GM18861 (cell line): Measurements from ENCODE around the gene DPYD.
A peak's percentile ranks its signal among the peaks of the same experiment; 100 is the strongest.

Experiments
- ATAC-seq: cut with Tn5 transposase; IDR thresholded peaks from one replicate; pipeline ENCODE4 v1.9.1; 2021; ENCODE audit not compliant: unreplicated experiment

The DPYD gene

DNA sequence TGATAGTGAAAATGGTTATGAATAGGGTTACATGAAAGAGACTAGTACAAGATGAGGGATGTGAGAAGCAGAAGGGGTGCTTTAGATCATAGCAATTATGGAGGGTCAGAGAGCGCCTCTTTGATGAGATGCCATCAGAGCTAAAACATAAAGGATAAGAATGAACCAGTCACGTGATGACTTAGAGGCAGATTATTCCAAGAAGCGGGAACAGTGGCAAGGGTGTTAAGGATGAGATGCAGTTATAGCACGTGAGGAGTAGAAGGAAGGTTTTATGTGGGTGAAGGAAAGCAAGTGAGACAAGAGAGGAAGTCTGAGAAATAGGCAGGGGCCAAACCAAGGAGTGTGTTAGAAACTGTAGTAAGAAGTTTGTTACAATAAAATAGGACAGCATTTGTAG, 360.1 kb downstream of the DPYD start:
- ATAC-seq: no peak

GRCh38 chr1:97553971-97554370, 366.9 kb downstream of the DPYD start:
- no peak for ATAC-seq

- ATAC-seq: no peak
Measured at GRCh38 chr1:97551113-97551512, 369.7 kb downstream of the DPYD start.

DNA sequence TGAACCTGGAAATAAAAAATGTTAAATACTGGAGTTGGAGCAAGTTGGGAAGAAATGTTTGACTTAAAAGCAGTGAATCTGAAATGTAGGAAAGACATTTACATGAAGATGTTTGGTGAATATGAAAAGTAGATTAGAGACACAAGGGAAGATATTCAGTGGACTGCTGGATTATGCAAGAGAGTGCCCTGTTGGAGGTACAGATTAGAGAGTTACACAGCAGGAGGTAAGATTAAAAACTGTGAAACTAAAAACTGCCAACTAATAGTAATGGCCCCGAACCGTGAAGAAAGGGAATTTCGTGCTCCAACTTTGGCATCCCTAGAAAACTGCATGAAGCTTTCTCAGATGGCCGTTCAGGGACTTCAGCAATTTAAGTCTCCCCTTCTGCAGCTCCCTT, 375.4 kb downstream of the DPYD start:
- no peak for ATAC-seq

DNA sequence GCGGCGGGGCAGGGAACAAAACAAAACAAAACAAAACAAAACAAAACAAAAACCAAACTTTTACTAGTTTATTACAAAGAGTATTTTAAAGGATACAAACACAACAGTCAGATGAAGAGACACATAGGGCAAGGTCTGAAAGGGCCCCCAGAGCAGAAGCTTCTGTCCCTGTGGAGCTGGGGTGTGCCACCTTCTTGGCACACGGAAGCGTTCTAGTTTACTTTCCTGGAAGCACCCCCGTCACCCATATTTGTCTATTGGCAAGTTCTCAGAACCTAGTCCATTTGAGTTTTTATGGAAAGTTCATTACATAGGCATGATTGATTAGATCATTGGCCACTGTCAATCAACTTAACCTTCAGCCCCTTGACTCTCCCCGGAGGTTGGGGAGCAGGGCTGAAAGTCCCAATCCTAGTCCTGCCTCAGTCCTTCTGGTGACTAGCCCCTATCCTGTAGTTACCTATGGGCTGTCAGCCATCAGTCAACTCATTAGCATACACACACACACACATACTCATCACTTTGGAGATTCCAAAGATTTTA, 380.4 kb downstream of the DPYD start:
- no peak for ATAC-seq

DNA sequence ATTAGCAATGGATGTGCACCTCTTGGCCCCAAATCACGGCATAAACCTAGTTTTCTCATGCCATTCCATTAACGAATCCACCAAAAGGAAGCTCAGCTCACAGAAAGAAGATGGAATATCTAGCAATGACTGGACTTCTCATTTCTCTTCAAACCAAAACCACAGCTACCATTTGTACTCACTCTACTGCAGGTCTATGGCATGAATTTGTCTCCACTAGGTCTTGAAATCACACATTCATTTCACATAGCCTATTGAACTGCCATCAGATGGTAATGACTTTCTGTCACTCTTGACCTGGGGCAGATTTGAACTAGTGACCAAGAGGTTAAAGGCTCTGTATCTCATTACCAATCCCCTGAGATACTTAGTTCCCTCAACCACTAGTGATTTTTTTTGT, 382.7 kb downstream of the DPYD start:
- ATAC-seq: peak; percentile 43

GRCh38 chr1:97533358-97533757, 387.5 kb downstream of the DPYD start:
- no peak for ATAC-seq

DNA sequence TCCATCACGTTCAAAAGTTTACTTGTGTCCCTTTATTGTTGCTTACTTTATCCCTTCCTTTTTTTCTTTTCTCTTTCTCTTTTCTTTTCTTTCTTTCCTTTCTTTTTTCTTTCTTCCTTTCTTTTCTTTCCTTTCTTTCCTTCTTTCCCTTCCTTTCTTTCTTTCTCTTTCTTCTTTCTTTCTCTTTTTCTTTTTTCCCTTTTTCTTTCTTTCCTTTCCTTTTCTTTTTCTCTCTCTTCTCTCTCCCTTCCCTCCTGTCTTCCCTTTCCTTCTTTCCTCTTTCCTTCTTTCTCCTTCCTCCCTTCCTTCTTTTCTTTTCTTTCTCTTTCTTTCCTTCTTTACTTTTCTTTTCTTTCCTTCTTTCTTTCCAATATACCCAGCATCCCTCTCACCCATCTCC, 391.2 kb downstream of the DPYD start:
- ATAC-seq: no peak

- no peak for ATAC-seq
Measured at GRCh38 chr1:97524211-97524610, 396.6 kb downstream of the DPYD start.

- ATAC-seq: no peak
Measured at GRCh38 chr1:97516588-97516987, 404.2 kb downstream of the DPYD start.

DNA sequence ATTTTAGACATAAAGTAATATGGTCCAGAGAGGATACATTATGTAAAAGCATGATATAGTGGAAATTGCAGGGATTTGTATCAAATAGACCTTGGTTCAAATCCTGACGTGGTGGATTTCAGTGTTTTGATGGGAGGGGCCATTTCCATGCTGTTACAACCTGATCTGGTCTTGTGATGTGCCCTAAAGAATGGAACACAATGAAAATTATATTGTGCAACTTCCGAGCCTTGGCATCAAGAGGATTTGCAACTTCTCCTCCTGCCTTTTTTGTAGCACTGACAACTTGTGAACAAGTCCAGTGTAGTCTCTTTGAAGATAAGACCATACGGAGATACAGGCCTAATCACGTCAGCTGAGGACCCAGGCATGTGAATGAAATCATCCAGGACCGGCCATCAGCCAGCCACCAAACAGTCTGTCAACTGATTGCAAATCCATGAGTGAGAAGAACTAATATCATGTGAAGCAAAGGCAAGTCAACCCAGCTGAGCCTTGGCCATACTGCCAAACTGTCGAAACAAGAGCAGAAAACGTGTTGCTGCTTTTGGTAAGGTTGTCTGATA, 412.1 kb downstream of the DPYD start:
- ATAC-seq: no peak

- no peak for ATAC-seq
Measured at GRCh38 chr1:97507863-97508262, 413.0 kb downstream of the DPYD start.

DNA sequence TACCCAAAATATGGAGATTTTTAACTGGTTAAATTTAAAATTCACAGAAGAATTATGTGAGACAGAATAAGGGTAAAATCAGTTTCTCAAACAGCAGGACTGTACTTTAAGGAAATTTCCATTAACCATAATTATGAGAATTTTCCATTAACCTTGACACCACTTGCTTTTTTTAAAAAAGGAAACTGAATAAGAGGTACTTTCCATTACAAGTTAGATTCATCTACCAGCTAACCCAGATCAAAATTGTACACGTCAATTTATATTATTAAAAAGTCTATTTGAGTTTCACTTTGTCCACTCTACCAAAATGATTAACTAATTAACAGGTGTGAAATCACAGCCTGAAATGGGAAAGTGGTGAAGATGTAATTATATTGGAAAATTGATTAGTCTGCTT, 414.5 kb downstream of the DPYD start:
- ATAC-seq: no peak

DNA sequence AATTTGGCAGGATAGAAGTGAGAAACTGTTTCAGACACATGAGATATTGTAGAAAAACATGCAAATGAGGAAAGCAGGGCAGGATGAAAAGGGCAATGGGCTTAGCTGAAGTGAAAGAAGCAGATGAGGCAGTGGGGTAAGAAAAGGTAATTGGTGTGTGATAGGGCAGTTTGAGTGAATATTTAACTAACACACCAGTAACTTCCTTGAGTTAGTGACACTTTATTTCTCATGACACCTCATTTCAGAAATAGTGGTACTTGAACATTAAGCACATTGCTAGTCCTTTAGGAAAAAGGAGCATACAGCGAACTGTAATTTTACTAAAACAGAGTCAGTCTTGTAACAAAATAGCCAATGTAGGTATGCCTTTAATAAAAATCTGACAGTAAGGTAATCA, 415.0 kb downstream of the DPYD start:
- peak; percentile 99 for ATAC-seq

- peak; percentile 11 for ATAC-seq
Measured at GRCh38 chr1:97505289-97505688, 415.5 kb downstream of the DPYD start.

GRCh38 chr1:97502360-97502759, 418.5 kb downstream of the DPYD start:
- no peak for ATAC-seq

- ATAC-seq: no peak
Measured at GRCh38 chr1:97501628-97502027, 419.2 kb downstream of the DPYD start.

DNA sequence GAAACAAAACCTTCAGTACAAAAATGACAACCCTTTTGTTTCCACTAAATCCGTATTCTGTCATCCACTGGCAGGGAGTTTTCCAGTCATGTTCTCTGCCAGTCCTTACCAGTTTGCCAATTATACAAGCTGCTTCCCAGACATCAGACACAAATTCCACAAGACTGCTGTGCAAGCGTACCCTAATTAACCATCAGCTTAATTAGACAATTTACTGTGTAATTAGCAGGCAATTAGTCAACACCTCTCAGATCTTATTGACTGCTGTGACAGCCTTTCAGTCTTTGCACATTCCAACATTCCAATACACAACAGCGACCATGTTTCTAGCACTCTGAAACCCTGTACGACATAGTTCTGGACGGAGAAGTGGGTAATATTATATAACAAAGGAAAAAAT, 420.1 kb downstream of the DPYD start:
- no peak for ATAC-seq

DNA sequence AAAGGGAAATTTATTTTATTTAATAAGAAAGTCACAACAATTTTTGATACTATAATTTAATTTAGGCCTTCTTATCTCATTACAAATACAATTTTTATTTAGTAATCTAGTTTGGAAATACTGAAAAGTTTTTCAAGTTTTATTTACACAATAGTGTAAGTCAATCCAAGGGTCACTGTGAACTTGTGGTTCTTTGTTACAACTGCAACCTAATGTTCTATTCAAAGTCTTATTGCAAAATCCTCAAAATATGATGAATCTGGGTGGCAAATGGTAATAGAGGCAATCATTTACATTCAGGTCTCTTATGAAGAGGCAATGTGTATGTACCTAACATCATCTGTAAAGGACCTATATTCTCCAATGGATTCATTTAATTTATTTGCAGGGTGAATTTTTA, 421.2 kb downstream of the DPYD start:
- ATAC-seq: no peak

- peak; percentile 89 for ATAC-seq
Measured at GRCh38 chr1:97489834-97490233, 431.0 kb downstream of the DPYD start.

DNA sequence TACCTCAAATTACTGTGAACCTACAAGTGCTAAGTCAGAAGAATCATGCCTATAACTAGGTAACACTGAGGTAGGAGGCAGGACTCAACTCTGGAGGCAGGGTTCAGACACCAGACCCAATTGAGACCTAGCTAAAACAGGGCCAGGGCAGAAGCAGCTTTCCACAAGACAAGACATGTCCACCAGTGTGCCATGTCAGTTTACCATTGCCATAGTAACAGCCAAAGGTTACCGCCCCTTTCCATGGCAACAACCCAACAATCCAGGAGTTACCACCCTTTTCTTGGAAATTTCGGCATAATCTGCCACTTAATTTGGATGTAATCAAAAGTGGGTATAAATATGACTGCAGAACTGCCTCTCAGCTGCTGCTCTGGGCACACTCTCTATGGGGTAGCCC, 432.3 kb downstream of the DPYD start:
- ATAC-seq: no peak

- no peak for ATAC-seq
Measured at GRCh38 chr1:97482022-97482421, 438.8 kb downstream of the DPYD start.

DNA sequence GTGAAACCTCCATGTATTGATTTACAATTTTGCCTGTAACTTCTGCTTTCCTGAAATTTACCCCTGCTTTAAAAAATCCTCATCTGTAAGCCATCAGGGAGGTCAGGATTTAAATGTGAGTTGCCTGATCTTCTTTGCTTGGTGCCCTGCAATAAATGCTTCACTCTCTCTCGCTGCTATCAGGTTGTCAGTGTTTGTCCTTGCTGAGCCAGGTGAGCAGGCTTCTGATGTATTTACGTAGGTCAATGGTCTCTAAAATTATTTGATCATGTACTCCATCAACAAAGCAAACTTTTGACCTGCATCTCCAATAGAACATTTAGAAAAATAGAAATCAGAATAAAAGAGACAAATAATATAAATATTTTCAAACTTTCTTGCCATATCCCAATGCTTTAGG, 453.4 kb downstream of the DPYD start:
- no peak for ATAC-seq
